DND-41 (cell line): ENCODE data around the gene TBC1D30.

Experiments used
- CTCF ChIP-seq: IDR thresholded peaks from 2 replicates; pipeline ENCODE4 v1.5.1; 2012; ENCODE audit warnings: borderline replicate concordance, low read length, moderate library complexity, mild to moderate bottlenecking; ENCODE audit not compliant: poor library complexity, severe bottlenecking; ENCODE audit errors: extremely low read depth
- EZH2 ChIP-seq: IDR thresholded peaks from 3 replicates; pipeline ENCODE4 v1.6.1; 2012; ENCODE audit warnings: borderline replicate concordance, low read depth, mild to moderate bottlenecking, moderate library complexity, low read length, inconsistent platforms; ENCODE audit not compliant: severe bottlenecking

GRCh38 chr12:64808110-64808509, 16.3 kb upstream of the TBC1D30 start:
- TF ChIP-seq CTCF (no peak), EZH2 (no peak)
